ENCODE data around the gene PTPN11. TPM values are rescaled to one million over a fixed set of nuclear protein-coding genes. Genes with fewer than 3 reads are reported as not detected.

PTPN11 gene
- total RNA-seq, 1 experiment from 2014 or later, result 153 TPM

DNA sequence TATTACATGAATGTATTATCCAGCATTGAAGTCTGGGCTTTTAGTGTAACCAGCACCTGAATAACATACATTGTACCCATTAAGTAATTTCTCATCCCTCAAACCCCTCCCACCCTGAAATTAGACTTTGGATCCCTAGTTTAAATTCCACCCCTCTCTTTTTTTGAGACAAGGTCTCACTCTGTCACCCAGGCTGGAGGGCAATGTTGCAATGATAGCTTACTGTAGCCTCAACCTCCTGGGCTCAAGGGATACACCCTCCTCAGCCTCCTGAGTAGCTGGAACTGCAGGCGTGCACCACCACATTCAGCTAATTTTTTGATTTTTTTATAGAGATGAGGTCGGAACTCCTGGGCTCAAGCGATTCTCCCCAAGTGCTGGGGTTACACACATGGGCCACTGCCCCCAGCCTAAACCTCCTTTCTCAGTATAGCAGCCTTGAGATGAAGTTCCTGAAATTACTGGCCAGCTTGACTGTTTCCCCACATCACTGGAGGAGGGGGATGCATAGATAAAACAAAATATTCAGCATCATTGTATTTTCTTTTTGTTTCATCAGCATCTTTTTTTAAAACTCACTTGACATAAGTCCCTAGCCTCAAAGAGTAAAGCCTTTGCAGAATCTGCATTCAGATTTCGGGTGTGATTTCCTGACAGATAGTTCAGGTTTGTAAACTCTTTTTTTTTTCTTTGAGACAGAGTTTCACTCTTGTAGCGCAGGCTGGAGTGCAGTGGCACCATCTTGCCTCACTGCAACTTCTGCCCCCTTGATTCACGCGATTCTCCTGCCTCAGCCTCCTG, 7.0 kb downstream of the PTPN11 start:
- Mint-ChIP-seq H3K4me1 (ENCODE audit: low read depth, unreplicated experiment) (no peaks in the 10 kb centered on the region), H3K27me3 (ENCODE audit: insufficient read depth, unreplicated experiment) (no peaks in the 10 kb centered on the region), H3K27ac (ENCODE audit: unreplicated experiment) (no peak overlapping the region), H3K4me3 (ENCODE audit: unreplicated experiment) (no peak overlapping the region), H3K36me3 (ENCODE audit: insufficient read depth, unreplicated experiment) (peaks cover 32% of the 10 kb centered on the region), H3K9me3 (ENCODE audit: unreplicated experiment) (no peaks in the 10 kb centered on the region)
- no peak for DNase-seq
- Histone ChIP-seq H3K9me3 (no peaks in the 10 kb centered on the region), H3K4me1 (no peaks in the 10 kb centered on the region), H3K27me3 (replicated peaks; ENCODE audit: control insufficient read depth, insufficient read depth, low read length) (no peaks in the 10 kb centered on the region), H3K36me3 (ENCODE audit: control insufficient read depth, insufficient read depth, low read length) (no peaks in the 10 kb centered on the region), H3K4me3 (ENCODE audit: low read depth, low read length) (no peak overlapping the region)
- ChIA-PET CTCF (no interaction called here), POLR2A (no interaction called here)
- intact Hi-C loops (cut with micrococcal nuclease; ENCODE audit: unreplicated experiment), result no loop called here
- TF ChIP-seq, protein P1, sequence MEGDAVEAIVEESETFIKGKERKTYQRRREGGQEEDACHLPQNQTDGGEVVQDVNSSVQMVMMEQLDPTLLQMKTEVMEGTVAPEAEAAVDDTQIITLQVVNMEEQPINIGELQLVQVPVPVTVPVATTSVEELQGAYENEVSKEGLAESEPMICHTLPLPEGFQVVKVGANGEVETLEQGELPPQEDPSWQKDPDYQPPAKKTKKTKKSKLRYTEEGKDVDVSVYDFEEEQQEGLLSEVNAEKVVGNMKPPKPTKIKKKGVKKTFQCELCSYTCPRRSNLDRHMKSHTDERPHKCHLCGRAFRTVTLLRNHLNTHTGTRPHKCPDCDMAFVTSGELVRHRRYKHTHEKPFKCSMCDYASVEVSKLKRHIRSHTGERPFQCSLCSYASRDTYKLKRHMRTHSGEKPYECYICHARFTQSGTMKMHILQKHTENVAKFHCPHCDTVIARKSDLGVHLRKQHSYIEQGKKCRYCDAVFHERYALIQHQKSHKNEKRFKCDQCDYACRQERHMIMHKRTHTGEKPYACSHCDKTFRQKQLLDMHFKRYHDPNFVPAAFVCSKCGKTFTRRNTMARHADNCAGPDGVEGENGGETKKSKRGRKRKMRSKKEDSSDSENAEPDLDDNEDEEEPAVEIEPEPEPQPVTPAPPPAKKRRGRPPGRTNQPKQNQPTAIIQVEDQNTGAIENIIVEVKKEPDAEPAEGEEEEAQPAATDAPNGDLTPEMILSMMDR (IDR thresholded peaks at IDR 0.05; ENCODE audit: insufficient read depth in 1 of 2, low read depth in 1 of 2, low read length in 1 of 2, severe bottlenecking in 1 of 2, unreplicated experiment in 1 of 2), result no peak
- no TSS peak for BruUV-seq (replicated peaks)

GRCh38 chr12:112427760-112428159, 9.0 kb downstream of the PTPN11 start:
- TF ChIP-seq, protein P1 (IDR thresholded peaks at IDR 0.05; ENCODE audit: insufficient read depth in 1 of 2, low read depth in 1 of 2, low read length in 1 of 2, severe bottlenecking in 1 of 2, unreplicated experiment in 1 of 2), result no peak
- CTCF ChIA-PET, result no interaction called here
- H3K9me3 Mint-ChIP-seq (ENCODE audit: unreplicated experiment), result no peaks in the 10 kb centered on the region
- Histone ChIP-seq H3K27me3 (replicated peaks; ENCODE audit: control insufficient read depth, insufficient read depth, low read length) (no peaks in the 10 kb centered on the region), H3K9me3 (no peaks in the 10 kb centered on the region), H3K4me3 (ENCODE audit: low read depth, low read length) (no peak overlapping the region), H3K36me3 (ENCODE audit: control insufficient read depth, insufficient read depth, low read length) (no peaks in the 10 kb centered on the region; the same call in 1 of the 2 replicates), H3K4me1 (no peaks in the 10 kb centered on the region)
- H3K4me1 Mint-ChIP-seq (ENCODE audit: low read depth, unreplicated experiment), result no peaks in the 10 kb centered on the region
- intact Hi-C loops (cut with micrococcal nuclease; ENCODE audit: unreplicated experiment), result no loop called here
- H3K36me3 Mint-ChIP-seq (ENCODE audit: insufficient read depth, unreplicated experiment), result peaks cover 44% of the 10 kb centered on the region
- POLR2A ChIA-PET, result interaction anchor here (0.6 kb wide), 1 partner anchor 70 kb away, joined by 7 read pairs; no protein-coding TSS in a partner anchor
- H3K27me3 Mint-ChIP-seq (ENCODE audit: insufficient read depth, unreplicated experiment), result no peaks in the 10 kb centered on the region
- DNase-seq, result no peak
- BruUV-seq (replicated peaks), result no TSS peak
- no peak overlapping the region for H3K4me3 Mint-ChIP-seq (ENCODE audit: unreplicated experiment)
- no peak overlapping the region for H3K27ac Mint-ChIP-seq (ENCODE audit: unreplicated experiment)

GRCh38 chr12:112430929-112431328, 12.2 kb downstream of the PTPN11 start:
- Histone ChIP-seq H3K4me1 (no peaks in the 10 kb centered on the region), H3K36me3 (ENCODE audit: control insufficient read depth, insufficient read depth, low read length) (no peaks in the 10 kb centered on the region; the same call in 1 of the 2 replicates), H3K4me3 (ENCODE audit: low read depth, low read length) (no peak overlapping the region), H3K27me3 (replicated peaks; ENCODE audit: control insufficient read depth, insufficient read depth, low read length) (no peaks in the 10 kb centered on the region), H3K9me3 (no peaks in the 10 kb centered on the region; the same call in 1 of the 2 replicates)
- Mint-ChIP-seq H3K9me3 (ENCODE audit: unreplicated experiment) (no peaks in the 10 kb centered on the region), H3K27me3 (ENCODE audit: insufficient read depth, unreplicated experiment) (no peaks in the 10 kb centered on the region), H3K4me1 (ENCODE audit: low read depth, unreplicated experiment) (no peaks in the 10 kb centered on the region), H3K27ac (ENCODE audit: unreplicated experiment) (no peak overlapping the region), H3K36me3 (ENCODE audit: insufficient read depth, unreplicated experiment) (peaks cover 32% of the 10 kb centered on the region), H3K4me3 (ENCODE audit: unreplicated experiment) (no peak overlapping the region)
- TF ChIP-seq, protein P1 (IDR thresholded peaks at IDR 0.05; ENCODE audit: insufficient read depth in 1 of 2, low read depth in 1 of 2, low read length in 1 of 2, severe bottlenecking in 1 of 2, unreplicated experiment in 1 of 2), result no peak
- POLR2A ChIA-PET, result no interaction called here
- BruUV-seq (replicated peaks), result no TSS peak
- intact Hi-C loops (cut with micrococcal nuclease; ENCODE audit: unreplicated experiment), result no loop called here
- CTCF ChIA-PET, result no interaction called here
- DNase-seq, result no peak
